ENCODE measurements around the gene VPS39.

VPS39 gene

GRCh38 chr15:42184736-42185135, 23.4 kb downstream of the VPS39 start:
- Histone ChIP-seq H3K4me3 (replicated peaks; ENCODE audit: insufficient read depth, low read length) (no peak overlapping the region), H3K27me3 (ENCODE audit: insufficient read depth, poor library complexity, severe bottlenecking) (no peaks in the 10 kb centered on the region), H3K27ac (replicated peaks) (no peak overlapping the region)
- no peak for TF ChIP-seq GABPA (IDR thresholded peaks at IDR 0.05; ENCODE audit: low read depth)
- TF ChIP-seq SPI1 (IDR thresholded peaks at IDR 0.05; ENCODE audit: borderline replicate concordance, low read depth), result no peak
- no peak for TF ChIP-seq CTCF (IDR thresholded peaks at IDR 0.05; ENCODE audit: insufficient read depth, low read length)
- no peak for TF ChIP-seq REST (IDR thresholded peaks at IDR 0.05; ENCODE audit: insufficient replicate concordance, low read depth)
- no peak for TF ChIP-seq POLR2AphosphoS5 (IDR thresholded peaks at IDR 0.05; ENCODE audit: low read depth)
- no peak for DNase-seq (ENCODE audit: low read depth in 1 of 2, low spot score in 1 of 2)

GRCh38 chr15:42184296-42184695, 23.8 kb downstream of the VPS39 start:
- DNase-seq (ENCODE audit: low read depth in 1 of 2, low spot score in 1 of 2), result peak in 1 of 2 experiments; percentile 82
- Histone ChIP-seq H3K27me3 (ENCODE audit: insufficient read depth, poor library complexity, severe bottlenecking) (no peaks in the 10 kb centered on the region), H3K4me3 (replicated peaks; ENCODE audit: insufficient read depth, low read length) (no peak overlapping the region), H3K27ac (replicated peaks) (no peak overlapping the region)
- TF ChIP-seq CTCF (IDR thresholded peaks at IDR 0.05; ENCODE audit: insufficient read depth, low read length), result no peak
- no peak for TF ChIP-seq POLR2AphosphoS5 (IDR thresholded peaks at IDR 0.05; ENCODE audit: low read depth)
- TF ChIP-seq SPI1 (IDR thresholded peaks at IDR 0.05; ENCODE audit: borderline replicate concordance, low read depth), result no peak
- TF ChIP-seq REST (IDR thresholded peaks at IDR 0.05; ENCODE audit: insufficient replicate concordance, low read depth), result no peak
- no peak for TF ChIP-seq GABPA (IDR thresholded peaks at IDR 0.05; ENCODE audit: low read depth)

DNA sequence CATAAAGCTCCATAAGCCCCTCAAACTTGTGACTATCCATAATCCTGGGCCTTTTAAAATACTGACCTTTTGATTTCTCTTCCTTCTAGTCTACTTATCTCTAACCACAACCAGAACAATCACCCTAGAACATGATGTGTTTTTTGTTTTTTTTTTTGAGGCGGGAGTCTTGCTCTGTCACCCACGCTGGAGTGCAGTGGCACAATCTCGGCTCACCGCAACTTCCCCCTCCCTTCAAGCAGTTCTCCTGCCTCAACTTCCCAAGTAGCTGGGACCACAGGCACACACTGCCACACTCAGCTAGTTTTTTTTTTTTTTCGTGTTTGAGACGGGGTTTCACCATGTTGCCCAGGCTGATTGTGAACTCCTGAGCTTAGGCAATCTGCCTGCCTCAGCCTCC, 25.1 kb downstream of the VPS39 start:
- no peak overlapping the region for H3K4me3 ChIP-seq (replicated peaks; ENCODE audit: insufficient read depth, low read length)
- no peaks in the 10 kb centered on the region for H3K27me3 ChIP-seq (ENCODE audit: insufficient read depth, poor library complexity, severe bottlenecking)
- H3K27ac ChIP-seq (replicated peaks), result no peak overlapping the region
- peak; percentile 64 to 72 for DNase-seq (ENCODE audit: low read depth in 1 of 2, low spot score in 1 of 2)
- TF ChIP-seq GABPA (IDR thresholded peaks at IDR 0.05; ENCODE audit: low read depth), result no peak
- no peak for TF ChIP-seq CTCF (IDR thresholded peaks at IDR 0.05; ENCODE audit: insufficient read depth, low read length)
- TF ChIP-seq SPI1 (IDR thresholded peaks at IDR 0.05; ENCODE audit: borderline replicate concordance, low read depth), result no peak
- no peak for TF ChIP-seq REST (IDR thresholded peaks at IDR 0.05; ENCODE audit: insufficient replicate concordance, low read depth)
- TF ChIP-seq POLR2AphosphoS5 (IDR thresholded peaks at IDR 0.05; ENCODE audit: low read depth), result no peak

Measured in HL-60 (cell line).